Measurements from ENCODE around the gene MSRB3.

DNA sequence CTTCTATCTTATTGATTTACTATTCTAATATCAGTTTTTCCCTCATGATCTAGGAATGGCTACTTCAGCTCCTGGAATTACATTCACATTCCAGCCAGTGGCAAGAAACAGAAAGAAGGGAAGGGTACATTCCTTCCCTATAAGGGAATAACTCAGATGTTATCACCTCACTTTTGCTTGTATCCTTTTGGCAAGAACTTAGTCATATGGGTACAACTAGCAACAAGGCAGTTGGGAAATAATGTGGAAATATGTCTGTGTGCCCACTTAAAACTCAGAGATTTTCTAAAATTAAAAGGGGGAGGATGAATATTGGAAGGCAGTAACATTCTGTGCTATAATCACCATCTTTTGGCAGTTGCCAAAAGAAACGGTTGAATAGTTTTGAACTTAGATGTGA is 85.6 kb downstream of the MSRB3 start:
- TF ChIP-seq, protein P1, sequence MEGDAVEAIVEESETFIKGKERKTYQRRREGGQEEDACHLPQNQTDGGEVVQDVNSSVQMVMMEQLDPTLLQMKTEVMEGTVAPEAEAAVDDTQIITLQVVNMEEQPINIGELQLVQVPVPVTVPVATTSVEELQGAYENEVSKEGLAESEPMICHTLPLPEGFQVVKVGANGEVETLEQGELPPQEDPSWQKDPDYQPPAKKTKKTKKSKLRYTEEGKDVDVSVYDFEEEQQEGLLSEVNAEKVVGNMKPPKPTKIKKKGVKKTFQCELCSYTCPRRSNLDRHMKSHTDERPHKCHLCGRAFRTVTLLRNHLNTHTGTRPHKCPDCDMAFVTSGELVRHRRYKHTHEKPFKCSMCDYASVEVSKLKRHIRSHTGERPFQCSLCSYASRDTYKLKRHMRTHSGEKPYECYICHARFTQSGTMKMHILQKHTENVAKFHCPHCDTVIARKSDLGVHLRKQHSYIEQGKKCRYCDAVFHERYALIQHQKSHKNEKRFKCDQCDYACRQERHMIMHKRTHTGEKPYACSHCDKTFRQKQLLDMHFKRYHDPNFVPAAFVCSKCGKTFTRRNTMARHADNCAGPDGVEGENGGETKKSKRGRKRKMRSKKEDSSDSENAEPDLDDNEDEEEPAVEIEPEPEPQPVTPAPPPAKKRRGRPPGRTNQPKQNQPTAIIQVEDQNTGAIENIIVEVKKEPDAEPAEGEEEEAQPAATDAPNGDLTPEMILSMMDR (conservative IDR thresholded peaks at IDR 0.05; ENCODE audit: low read length) = no peak
- TF ChIP-seq EZH2phosphoT487 (IDR thresholded peaks at IDR 0.05; ENCODE audit: borderline replicate concordance) = no peak
